GM19043 (cell line): ENCODE data around the gene CEACAM21.

Experiments
- ATAC-seq: cut with Tn5 transposase; IDR thresholded peaks from one replicate; pipeline ENCODE4 v1.9.1; 2021; ENCODE audit warnings: low read depth; ENCODE audit not compliant: unreplicated experiment

The CEACAM21 gene

DNA sequence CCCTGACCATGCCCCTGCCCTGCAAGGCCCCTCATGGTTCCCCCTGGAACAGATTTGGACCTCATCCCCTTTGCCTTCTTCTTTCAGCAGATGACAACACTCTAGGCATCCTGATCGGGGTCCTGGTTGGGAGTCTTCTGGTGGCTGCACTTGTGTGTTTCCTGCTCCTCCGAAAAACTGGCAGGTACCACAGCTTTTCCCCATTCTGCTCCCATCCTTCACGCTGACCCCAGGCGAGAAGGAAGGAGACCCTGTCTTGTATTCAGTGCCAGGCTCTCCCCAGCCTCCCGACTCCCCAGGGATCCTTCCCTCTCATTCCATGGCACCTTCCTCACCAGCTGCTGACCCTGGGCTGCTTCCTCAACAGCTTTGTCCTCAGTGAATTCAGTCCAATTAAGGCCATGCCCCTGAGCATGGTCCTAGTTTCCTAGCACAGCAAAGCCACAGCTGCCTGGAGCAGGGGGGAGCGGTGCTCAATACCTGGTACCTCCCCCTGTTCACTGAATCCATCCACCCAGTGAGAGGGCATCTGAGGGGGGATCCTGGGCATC lies 8.4 kb downstream of the CEACAM21 start:
- ATAC-seq: no peak

DNA sequence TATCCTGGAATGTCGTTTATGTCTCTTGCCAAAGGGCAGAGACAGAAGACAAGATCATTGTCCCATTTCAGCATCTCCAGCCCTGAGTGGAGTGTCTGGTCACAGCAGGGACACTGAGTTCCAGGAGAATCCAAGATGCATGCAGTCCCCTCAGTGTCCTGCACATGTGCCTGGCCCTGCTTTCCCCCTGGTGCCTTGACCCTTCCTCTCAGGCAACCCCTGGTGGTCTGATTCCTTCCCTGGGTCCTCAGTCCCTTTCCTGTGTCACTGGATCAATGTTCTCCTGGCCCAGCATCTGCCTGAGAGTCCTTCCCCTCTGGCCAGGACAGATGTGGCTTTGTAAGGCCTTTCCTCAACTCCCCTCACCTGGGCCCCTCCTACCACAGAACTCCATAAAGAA lies 9.0 kb downstream of the CEACAM21 start:
- ATAC-seq: no peak

DNA sequence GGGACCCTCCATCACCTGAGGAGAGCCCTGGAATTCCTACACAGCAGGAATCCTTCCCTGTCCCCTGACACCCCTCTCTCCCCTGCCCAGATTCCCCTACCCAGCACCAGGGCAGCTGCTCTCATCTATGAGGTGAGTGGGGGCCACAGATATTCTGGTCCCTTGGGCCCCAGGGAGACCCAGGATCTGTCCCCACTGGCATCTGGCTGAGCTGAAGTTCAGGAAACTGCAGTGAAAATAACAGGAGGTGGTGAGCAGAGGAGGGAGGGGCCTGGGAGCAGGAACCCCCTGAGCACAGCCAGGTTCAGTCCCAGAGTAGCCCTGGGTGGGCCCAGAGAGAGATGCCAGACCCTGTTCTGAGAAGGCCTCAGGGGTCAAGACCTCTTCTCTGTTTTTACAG lies 10.1 kb downstream of the CEACAM21 start:
- ATAC-seq: no peak

DNA sequence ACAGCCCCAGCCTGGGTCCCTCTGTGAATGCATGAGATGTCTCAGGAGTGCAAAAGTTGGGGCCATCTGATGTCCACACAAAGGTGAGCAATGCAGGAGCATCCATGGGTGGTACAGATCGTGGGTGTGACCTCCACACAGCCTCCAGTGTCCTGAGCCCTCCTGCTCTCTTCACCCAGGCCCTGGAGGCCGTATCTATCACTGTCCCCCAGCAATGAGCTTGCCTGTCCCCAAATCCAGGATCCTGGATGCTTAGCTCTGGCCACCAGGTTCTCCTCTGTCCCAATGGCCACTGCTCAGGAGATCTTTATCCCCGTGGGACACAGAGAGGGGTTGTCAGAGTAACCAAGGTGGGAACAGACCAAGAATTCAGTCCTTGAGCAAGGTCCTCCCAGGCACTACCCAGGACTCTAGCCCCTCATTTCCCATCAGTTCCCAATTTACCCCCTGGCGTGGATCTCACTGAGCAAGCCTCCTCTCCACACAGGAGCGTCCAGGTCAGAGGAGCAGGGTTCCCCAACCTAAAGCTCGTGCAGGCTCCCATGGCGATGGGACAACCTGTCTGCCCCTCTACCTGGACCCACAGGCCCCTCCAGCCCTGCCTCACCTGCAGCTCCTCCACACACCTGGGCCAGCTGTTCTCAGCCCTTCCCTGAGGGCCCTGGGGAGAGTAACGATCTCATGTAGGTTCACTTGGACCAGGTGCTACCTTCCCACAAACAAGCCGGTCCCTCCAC lies 11.3 kb downstream of the CEACAM21 start:
- ATAC-seq: no peak

GRCh38 chr19:41587838-41588210 lies 11.9 kb downstream of the CEACAM21 start:
- ATAC-seq: no peak

GRCh38 chr19:41588497-41589209 lies 12.7 kb downstream of the CEACAM21 start:
- no peak for ATAC-seq

DNA sequence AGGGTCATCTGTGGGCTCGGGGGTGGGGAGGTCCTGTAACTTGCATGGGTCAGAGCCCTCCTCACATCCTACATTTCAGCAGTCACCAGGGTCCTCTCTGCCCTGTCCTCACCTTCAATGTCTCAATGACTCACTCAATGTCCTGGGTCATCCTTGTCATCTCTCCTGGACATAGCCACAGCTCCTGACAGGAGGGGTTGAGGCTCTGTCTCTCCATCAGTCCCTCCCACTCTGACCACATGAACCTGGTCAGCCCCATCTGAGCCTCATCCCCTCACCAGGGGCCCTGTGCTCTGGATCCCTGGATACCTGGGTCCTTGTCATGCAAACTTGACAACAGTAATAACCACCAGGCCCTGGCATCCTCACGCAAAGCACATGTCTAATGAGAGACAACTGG lies 13.4 kb downstream of the CEACAM21 start:
- no peak for ATAC-seq

DNA sequence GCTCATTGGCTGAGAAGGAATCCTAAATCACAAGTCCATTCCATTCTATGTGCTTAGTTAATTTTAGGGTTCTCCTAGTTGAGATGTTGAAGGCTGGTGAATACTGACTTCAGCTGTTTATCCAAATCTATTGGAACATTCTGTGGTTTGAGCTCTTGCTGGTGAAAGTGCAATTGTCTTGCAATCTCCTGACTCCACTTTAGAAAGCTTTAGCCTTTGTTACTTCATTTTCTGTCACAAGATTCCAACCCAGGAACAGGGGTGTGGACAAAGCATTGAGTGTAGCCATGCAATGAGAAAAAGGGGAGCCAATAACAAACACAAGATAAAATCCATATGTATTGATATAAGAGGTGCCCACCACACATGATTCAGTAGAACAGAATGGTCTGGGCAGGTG lies 15.0 kb downstream of the CEACAM21 start:
- ATAC-seq: no peak

GRCh38 chr19:41591951-41592562 lies 16.1 kb downstream of the CEACAM21 start:
- ATAC-seq: no peak

- ATAC-seq: no peak
Observed at GRCh38 chr19:41595258-41595889, 19.4 kb downstream of the CEACAM21 start.

DNA sequence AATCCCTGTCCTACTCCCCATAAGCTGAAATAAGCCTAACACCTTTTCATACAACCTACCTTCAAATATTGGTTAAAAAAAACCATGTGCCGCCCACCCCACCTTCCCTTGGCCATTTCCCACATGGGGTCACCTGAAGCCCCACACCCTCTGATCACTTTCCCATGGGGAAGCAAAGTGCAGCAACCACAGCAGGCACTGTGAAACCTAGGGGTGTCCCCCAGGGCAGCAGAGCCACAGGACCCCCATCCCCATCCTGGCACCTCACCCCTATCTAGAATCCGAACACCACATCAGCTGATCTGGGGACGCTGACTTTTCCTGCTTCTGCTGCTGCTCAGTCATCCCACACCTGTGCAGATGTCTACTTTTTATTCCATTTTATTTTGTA lies 19.9 kb downstream of the CEACAM21 start:
- no peak for ATAC-seq

DNA sequence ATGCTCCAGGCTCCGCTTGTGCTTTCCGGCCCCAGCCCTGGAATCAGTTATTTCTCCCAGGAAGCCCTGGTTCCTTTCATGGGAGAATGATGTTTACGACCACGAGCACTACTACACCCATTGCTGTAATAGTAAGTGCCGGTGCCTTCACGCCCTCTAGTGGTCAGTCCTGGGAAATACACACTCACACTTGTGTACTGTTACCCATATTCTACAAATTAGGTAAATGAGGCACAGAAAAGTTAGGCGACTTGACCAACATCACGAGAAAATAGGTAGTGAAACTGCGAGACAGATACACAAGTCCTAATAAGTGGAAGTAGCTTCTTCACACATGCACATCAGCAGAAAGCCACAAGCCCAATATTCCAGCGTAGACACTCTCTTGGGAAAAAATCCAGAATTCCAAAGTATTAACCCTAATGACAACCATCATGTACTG lies 21.7 kb downstream of the CEACAM21 start:
- ATAC-seq: no peak

DNA sequence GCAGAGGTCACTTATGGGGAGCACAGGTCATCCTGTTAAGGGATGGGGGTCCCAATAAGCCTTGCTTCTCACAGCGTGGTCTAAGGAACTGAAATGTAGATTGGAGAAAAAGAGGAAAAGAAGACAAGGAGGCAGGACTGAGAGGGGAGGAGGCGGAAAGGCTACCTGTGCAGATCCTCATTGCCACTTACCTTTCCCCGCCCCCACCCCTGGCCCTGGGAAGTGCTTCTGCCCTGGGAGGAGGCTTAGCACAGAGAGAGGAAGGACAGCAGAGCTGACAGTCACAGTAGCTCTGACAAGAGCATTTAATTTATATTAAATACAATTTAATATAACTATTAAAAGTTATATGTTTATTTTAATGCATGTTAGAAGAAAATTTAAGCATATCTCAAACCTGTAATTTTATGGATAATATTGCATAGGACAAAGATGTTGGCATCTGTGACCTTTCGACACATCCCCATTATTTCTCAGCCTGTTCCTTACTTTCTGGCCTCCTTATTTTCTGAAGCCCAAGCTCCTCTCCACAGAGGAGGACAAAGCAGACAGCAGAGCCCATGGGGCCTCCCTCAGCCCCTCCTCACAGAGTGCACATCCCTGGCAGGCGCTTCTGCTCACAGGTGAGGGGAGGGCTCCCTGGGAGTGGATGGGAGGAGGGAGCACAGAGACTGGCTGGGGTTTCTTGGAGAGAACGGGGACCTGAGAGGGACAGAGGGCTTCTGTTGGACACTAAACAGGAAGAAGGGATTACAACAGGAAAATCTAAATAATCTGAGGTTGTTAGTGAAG lies 23.4 kb downstream of the CEACAM21 start:
- ATAC-seq: no peak

DNA sequence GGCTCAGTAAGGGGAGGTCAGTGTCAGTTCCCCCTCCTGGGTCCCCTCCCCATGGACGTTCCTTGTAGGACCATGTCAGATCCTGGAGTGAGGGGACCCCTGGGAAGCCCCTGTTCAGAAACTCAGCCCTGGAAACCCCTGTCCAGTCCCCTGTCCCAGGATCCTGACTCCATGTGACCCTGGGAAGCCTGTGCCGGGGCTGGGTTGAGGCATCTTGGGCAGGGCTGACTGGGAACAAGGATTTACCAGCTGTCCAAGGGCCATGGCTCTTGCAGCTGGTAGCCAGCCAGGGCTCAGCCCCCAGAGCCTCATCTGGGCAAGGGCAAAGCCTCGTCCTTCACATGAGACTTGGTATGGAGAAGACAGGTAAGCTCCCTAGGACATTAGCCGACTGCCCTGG lies 25.8 kb downstream of the CEACAM21 start:
- no peak for ATAC-seq

DNA sequence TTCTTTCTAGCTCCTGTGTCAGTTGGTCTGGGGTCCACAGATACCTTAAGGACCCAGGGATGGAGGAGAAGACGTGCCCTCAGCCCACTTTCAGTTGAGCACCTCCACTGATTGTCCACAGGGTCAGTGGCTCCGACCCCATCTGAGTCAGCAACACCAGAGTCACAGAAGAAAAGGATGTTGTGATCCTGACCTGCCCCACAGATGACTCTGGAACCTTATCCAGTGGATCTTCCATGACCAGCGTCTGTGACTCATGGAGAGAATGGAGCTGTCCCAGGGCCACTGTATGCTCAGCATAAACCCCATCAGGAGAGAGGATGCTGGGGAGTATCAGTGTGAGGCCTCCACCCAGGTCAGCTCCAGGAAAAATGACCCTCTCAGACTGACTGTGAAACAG lies 28.9 kb downstream of the CEACAM21 start:
- ATAC-seq: no peak

GRCh38 chr19:41606215-41606837 lies 30.4 kb downstream of the CEACAM21 start:
- no peak for ATAC-seq

DNA sequence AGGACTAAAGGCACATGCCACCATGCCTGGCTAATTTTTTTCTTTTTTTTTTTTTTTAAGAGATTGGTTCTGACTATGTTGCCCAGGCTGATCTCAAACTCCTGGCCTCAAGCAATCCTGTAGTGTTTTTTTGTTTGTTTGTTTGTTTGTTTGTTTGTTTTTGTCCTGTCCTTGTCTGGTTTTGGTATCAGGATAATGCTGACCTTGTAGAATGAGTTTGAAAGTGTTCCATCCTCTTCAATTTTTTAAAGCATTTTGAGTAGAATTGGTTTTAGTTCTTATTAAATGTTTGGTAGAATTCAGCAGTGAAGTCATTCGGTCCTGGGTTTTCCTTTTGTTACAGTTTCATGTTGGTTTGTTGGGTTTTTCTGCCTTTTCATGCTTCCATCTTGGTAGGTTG lies 31.7 kb downstream of the CEACAM21 start:
- ATAC-seq: no peak

DNA sequence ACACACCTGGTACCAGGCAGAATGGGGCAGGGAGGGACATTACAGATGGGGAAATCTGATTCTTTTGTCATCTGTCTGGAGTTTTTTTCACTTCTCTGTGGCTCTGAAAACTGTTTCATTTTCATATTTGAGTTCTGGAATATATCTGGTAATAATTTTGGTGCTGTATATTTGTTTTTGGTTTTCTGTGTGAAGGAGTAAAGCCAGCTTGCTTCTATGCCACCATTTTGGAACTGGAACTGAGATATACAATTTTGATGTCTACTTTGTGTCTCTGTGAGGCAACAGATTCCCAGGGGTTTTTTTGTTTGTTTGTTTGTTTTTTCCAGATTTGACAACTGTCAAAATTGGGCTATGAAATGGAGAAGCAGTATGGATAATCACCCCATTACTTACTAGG lies 34.8 kb downstream of the CEACAM21 start:
- ATAC-seq: no peak

- ATAC-seq: no peak
Observed at GRCh38 chr19:41612483-41612882, 36.5 kb downstream of the CEACAM21 start.

- ATAC-seq: no peak
Observed at GRCh38 chr19:41615207-41615606, 39.2 kb downstream of the CEACAM21 start.
